Measurements from ENCODE around the gene BGLAP. TPM values are rescaled to one million over a fixed set of nuclear protein-coding genes. Genes with fewer than 3 reads are reported as not detected.

The BGLAP gene
- total and polyA plus RNA-seq, 2 of the 13 experiments (the other 11 are each of a cell fraction or from before 2014, with no cell fraction given): 0.62 to 1.6 TPM

- TF ChIP-seq NFE2L2 (IDR thresholded peaks at IDR 0.05; ENCODE audit: low read length) (no peak), ATF1 (CRISPR knock-in tag; IDR thresholded peaks at IDR 0.05) (no peak), RBFOX2 (IDR thresholded peaks at IDR 0.05; ENCODE audit: low read depth, low read length) (peak; percentile 61), SNAPC4 (CRISPR knock-in tag; IDR thresholded peaks at IDR 0.05) (no peak), ESRRA (CRISPR knock-in tag; IDR thresholded peaks at IDR 0.05; ENCODE audit: low read depth) (peak; percentile 46; the same call in 1 of the 2 replicates), ZNF776 (CRISPR knock-in tag; IDR thresholded peaks at IDR 0.05) (no peak), ZNF501 (CRISPR knock-in tag; IDR thresholded peaks at IDR 0.05) (0 out of 2 replicates have a peak, but pooled peaks have one; percentile 34), ZNF784 (CRISPR knock-in tag; IDR thresholded peaks at IDR 0.05; ENCODE audit: borderline replicate concordance) (no peak), HNRNPH1 (optimal IDR thresholded peaks at IDR 0.05; ENCODE audit: low read depth, low read length) (no peak)
- TF ChIP-seq, protein P1, sequence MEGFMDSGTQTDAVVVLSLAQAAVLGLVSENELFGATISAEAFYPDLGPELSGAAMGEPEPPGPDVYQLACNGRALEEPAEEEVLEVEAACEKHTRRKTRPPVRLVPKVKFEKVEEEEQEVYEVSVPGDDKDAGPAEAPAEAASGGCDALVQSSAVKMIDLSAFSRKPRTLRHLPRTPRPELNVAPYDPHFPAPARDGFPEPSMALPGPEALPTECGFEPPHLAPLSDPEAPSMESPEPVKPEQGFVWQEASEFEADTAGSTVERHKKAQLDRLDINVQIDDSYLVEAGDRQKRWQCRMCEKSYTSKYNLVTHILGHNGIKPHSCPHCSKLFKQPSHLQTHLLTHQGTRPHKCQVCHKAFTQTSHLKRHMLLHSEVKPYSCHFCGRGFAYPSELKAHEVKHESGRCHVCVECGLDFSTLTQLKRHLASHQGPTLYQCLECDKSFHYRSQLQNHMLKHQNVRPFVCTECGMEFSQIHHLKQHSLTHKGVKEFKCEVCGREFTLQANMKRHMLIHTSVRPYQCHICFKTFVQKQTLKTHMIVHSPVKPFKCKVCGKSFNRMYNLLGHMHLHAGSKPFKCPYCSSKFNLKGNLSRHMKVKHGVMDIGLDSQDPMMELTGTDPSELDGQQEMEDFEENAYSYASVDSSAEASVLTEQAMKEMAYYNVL (CRISPR knock-in tag; IDR thresholded peaks at IDR 0.05; ENCODE audit: borderline replicate concordance): 0 out of 2 replicates have a peak, but pooled peaks have one; percentile 56
- TF ChIP-seq, protein P2, sequence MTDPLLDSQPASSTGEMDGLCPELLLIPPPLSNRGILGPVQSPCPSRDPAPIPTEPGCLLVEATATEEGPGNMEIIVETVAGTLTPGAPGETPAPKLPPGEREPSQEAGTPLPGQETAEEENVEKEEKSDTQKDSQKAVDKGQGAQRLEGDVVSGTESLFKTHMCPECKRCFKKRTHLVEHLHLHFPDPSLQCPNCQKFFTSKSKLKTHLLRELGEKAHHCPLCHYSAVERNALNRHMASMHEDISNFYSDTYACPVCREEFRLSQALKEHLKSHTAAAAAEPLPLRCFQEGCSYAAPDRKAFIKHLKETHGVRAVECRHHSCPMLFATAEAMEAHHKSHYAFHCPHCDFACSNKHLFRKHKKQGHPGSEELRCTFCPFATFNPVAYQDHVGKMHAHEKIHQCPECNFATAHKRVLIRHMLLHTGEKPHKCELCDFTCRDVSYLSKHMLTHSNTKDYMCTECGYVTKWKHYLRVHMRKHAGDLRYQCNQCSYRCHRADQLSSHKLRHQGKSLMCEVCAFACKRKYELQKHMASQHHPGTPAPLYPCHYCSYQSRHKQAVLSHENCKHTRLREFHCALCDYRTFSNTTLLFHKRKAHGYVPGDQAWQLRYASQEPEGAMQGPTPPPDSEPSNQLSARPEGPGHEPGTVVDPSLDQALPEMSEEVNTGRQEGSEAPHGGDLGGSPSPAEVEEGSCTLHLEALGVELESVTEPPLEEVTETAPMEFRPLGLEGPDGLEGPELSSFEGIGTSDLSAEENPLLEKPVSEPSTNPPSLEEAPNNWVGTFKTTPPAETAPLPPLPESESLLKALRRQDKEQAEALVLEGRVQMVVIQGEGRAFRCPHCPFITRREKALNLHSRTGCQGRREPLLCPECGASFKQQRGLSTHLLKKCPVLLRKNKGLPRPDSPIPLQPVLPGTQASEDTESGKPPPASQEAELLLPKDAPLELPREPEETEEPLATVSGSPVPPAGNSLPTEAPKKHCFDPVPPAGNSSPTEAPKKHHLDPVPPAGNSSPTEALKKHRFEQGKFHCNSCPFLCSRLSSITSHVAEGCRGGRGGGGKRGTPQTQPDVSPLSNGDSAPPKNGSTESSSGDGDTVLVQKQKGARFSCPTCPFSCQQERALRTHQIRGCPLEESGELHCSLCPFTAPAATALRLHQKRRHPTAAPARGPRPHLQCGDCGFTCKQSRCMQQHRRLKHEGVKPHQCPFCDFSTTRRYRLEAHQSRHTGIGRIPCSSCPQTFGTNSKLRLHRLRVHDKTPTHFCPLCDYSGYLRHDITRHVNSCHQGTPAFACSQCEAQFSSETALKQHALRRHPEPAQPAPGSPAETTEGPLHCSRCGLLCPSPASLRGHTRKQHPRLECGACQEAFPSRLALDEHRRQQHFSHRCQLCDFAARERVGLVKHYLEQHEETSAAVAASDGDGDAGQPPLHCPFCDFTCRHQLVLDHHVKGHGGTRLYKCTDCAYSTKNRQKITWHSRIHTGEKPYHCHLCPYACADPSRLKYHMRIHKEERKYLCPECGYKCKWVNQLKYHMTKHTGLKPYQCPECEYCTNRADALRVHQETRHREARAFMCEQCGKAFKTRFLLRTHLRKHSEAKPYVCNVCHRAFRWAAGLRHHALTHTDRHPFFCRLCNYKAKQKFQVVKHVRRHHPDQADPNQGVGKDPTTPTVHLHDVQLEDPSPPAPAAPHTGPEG (CRISPR knock-in tag; IDR thresholded peaks at IDR 0.05): 0 out of 2 replicates have a peak, but pooled peaks have one; percentile 23
- TF ChIP-seq, protein P3, sequence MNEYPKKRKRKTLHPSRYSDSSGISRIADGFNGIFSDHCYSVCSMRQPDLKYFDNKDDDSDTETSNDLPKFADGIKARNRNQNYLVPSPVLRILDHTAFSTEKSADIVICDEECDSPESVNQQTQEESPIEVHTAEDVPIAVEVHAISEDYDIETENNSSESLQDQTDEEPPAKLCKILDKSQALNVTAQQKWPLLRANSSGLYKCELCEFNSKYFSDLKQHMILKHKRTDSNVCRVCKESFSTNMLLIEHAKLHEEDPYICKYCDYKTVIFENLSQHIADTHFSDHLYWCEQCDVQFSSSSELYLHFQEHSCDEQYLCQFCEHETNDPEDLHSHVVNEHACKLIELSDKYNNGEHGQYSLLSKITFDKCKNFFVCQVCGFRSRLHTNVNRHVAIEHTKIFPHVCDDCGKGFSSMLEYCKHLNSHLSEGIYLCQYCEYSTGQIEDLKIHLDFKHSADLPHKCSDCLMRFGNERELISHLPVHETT (CRISPR knock-in tag; conservative IDR thresholded peaks at IDR 0.05): no peak
Measured at GRCh38 chr1:156245451-156246232, 3.7 kb downstream of the BGLAP start (continued).

Data from HepG2 (cell line).